ENCODE measurements around the gene USP47. TPM values are rescaled to one million over a fixed set of nuclear protein-coding genes. Genes with fewer than 3 reads are reported as not detected.
A peak's percentile ranks its signal among the peaks of the same experiment; 100 is the strongest.

Gene USP47
- total RNA-seq, 1 donor from 2014 or later: 54.0 TPM

DNA sequence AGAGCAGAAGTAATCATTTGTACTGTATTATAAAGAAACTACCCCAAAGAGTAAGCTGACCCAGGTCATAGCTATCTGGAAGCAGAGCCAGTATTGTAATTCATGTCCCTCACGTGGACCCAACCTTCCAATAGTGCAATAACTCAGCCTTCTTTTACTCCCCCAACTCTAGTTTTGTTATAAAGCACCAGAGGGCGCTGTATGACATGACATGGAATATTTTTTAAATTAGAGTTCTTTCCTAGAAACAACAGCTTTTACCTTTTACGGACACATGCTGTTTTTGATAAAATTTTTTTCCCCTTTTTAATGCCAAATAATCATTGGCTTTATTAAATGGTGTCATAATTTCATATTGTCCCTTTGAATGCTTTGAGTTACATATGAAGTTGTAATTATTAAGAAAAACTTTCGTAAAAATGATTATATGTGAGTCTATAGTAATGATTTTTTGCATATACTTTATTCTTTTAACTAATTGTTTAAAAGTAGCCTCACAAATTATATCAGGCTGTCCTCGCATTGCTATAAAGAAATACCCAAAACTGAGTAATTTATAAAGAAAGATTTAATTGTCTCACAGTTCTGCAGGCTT lies 89.8 kb downstream of the USP47 start:
- peak; percentile 64 for DNase-seq (ENCODE audit: low read depth)
- Histone ChIP-seq H3K4me3 (ENCODE audit: low read depth, low read length) (no peak overlapping the region), H3K36me3 (ENCODE audit: control insufficient read depth, insufficient read depth, low read length) (peaks cover 7% of the 10 kb centered on the region), H3K27me3 (ENCODE audit: control insufficient read depth, insufficient read depth, low read length) (no peaks in the 10 kb centered on the region)
- TF ChIP-seq, protein P1, sequence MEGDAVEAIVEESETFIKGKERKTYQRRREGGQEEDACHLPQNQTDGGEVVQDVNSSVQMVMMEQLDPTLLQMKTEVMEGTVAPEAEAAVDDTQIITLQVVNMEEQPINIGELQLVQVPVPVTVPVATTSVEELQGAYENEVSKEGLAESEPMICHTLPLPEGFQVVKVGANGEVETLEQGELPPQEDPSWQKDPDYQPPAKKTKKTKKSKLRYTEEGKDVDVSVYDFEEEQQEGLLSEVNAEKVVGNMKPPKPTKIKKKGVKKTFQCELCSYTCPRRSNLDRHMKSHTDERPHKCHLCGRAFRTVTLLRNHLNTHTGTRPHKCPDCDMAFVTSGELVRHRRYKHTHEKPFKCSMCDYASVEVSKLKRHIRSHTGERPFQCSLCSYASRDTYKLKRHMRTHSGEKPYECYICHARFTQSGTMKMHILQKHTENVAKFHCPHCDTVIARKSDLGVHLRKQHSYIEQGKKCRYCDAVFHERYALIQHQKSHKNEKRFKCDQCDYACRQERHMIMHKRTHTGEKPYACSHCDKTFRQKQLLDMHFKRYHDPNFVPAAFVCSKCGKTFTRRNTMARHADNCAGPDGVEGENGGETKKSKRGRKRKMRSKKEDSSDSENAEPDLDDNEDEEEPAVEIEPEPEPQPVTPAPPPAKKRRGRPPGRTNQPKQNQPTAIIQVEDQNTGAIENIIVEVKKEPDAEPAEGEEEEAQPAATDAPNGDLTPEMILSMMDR (IDR thresholded peaks at IDR 0.05; ENCODE audit: insufficient read depth, low read length, severe bottlenecking): peak; percentile 49
- no peak for FAIRE-seq

DNA sequence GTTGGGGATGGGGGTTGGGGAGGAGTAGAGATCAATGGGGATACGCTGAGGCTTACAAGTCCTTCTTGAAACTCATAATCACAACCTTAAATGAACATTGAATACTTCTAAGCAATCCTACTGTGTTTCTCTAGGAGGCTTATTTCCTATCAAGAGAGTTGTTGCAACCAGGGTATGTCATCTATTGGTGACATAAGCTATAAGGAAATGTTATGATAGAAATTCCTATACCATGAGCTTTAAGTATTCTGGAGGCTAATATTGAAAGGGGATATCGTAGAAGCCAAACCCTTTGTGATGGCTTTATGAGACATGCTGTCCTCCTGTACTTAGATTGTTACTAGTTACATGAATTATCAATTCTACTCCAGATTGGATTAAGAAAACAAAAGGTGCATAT lies 93.8 kb downstream of the USP47 start:
- TF ChIP-seq, protein P1 (IDR thresholded peaks at IDR 0.05; ENCODE audit: insufficient read depth, low read length, severe bottlenecking): no peak
- FAIRE-seq: no peak
- no peaks in the 10 kb centered on the region for H3K27me3 ChIP-seq (ENCODE audit: control insufficient read depth, insufficient read depth, low read length)
- DNase-seq (ENCODE audit: low read depth): peak; percentile 17
- peaks cover 11% of the 10 kb centered on the region for H3K36me3 ChIP-seq (ENCODE audit: control insufficient read depth, insufficient read depth, low read length)
- no peak overlapping the region for H3K4me3 ChIP-seq (ENCODE audit: low read depth, low read length)

DNA sequence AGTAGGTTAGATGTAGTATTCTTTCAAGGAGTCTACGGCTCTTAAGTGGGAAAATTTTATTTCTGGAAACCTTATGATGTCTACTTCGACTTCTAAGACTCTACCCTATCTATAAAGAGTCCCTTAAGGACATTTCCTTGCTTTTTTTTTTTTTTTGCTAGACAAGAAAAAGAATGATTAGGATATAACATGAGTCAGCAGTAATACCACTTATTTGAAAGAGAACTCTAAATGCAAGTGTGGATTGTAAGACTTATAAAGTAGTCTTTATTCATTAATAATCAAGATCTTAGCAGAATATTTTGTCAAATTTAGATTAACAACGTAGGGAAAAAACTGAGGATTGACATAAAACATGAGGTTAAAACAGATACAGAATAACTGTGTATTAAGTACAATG lies 95.7 kb downstream of the USP47 start:
- FAIRE-seq: no peak
- TF ChIP-seq, protein P1 (IDR thresholded peaks at IDR 0.05; ENCODE audit: insufficient read depth, low read length, severe bottlenecking): no peak
- Histone ChIP-seq H3K27me3 (ENCODE audit: control insufficient read depth, insufficient read depth, low read length) (no peaks in the 10 kb centered on the region), H3K4me3 (ENCODE audit: low read depth, low read length) (no peak overlapping the region), H3K36me3 (ENCODE audit: control insufficient read depth, insufficient read depth, low read length) (peaks cover 10% of the 10 kb centered on the region)
- DNase-seq (ENCODE audit: low read depth): peak; percentile 31

DNA sequence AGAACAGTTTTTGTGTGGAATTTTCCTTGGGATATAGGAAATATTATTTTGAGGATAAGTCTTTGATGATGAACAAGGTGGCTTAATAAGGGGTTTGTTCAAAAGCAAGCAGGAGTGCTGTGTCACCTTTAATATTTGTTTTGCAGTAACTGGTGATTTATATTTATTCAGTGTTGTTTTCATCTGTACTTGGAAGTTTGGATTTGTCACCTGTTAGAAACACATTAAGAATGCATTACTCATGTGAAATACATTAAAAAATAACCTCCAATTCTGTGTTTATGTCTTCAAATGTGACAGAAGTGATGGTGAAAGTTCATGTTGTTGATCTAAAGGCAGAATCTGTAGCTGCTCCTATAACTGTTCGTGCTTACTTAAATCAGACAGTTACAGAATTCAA lies 96.2 kb downstream of the USP47 start:
- peak; percentile 67 for DNase-seq (ENCODE audit: low read depth)
- peaks cover 5% of the 10 kb centered on the region for H3K36me3 ChIP-seq (ENCODE audit: control insufficient read depth, insufficient read depth, low read length)
- H3K4me3 ChIP-seq (ENCODE audit: low read depth, low read length): no peak overlapping the region
- H3K27me3 ChIP-seq (ENCODE audit: control insufficient read depth, insufficient read depth, low read length): no peaks in the 10 kb centered on the region
- TF ChIP-seq, protein P1 (IDR thresholded peaks at IDR 0.05; ENCODE audit: insufficient read depth, low read length, severe bottlenecking): no peak
- FAIRE-seq: no peak

DNA sequence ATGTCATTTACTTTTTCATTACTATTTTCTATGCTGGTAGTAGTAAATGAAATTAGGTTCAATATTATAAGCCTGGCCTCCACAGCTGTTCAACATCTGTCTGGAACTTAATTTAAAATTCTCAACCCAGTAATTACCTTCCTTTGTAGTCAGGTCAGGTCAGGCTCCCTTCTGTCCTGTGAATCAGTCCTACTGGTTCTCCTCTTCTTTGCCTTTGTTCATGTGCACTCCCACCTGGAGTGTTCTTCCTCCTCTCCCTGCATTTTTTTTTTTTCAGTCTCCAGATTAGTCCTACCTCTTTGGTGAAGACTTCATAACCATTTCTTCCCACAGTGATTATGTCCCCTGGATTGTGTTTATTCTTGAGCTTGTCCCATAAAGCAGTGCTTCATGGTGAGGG lies 98.8 kb downstream of the USP47 start:
- Histone ChIP-seq H3K27me3 (ENCODE audit: control insufficient read depth, insufficient read depth, low read length) (no peaks in the 10 kb centered on the region), H3K4me3 (ENCODE audit: low read depth, low read length) (no peak overlapping the region), H3K36me3 (ENCODE audit: control insufficient read depth, insufficient read depth, low read length) (peaks cover 4% of the 10 kb centered on the region)
- FAIRE-seq: no peak
- TF ChIP-seq, protein P1 (IDR thresholded peaks at IDR 0.05; ENCODE audit: insufficient read depth, low read length, severe bottlenecking): no peak
- no peak for DNase-seq (ENCODE audit: low read depth)

DNA sequence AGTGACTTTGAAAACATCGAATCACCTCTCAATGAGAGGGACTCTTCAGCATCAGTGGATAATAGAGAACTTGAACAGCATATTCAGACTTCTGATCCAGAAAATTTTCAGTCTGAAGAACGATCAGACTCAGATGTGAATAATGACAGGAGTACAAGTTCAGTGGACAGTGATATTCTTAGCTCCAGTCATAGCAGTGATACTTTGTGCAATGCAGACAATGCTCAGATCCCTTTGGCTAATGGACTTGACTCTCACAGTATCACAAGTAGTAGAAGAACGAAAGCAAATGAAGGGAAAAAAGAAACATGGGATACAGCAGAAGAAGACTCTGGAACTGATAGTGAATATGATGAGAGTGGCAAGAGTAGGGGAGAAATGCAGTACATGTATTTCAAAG lies 100.9 kb downstream of the USP47 start:
- TF ChIP-seq, protein P1 (IDR thresholded peaks at IDR 0.05; ENCODE audit: insufficient read depth, low read length, severe bottlenecking): no peak
- H3K36me3 ChIP-seq (ENCODE audit: control insufficient read depth, insufficient read depth, low read length): peaks cover 4% of the 10 kb centered on the region
- FAIRE-seq: peak; percentile 23
- no peak for DNase-seq (ENCODE audit: low read depth)
- no peak overlapping the region for H3K4me3 ChIP-seq (ENCODE audit: low read depth, low read length)
- no peaks in the 10 kb centered on the region for H3K27me3 ChIP-seq (ENCODE audit: control insufficient read depth, insufficient read depth, low read length)

Data from bronchial epithelial cell (primary cell).